T-helper 1 cell (primary cell): Measurements from ENCODE around the gene TIAM2.
"Not testable (repeated sequence)": the region's sequence is repeated elsewhere in the genome, so short reads cannot be mapped to it uniquely, and the experiment has no call there.

Source experiments
- DNase-seq, 5 donors: peaks; one replicate each; pipeline ENCODE4 v3.0.0-alpha.2; 2012 to 2020

Gene TIAM2

DNA sequence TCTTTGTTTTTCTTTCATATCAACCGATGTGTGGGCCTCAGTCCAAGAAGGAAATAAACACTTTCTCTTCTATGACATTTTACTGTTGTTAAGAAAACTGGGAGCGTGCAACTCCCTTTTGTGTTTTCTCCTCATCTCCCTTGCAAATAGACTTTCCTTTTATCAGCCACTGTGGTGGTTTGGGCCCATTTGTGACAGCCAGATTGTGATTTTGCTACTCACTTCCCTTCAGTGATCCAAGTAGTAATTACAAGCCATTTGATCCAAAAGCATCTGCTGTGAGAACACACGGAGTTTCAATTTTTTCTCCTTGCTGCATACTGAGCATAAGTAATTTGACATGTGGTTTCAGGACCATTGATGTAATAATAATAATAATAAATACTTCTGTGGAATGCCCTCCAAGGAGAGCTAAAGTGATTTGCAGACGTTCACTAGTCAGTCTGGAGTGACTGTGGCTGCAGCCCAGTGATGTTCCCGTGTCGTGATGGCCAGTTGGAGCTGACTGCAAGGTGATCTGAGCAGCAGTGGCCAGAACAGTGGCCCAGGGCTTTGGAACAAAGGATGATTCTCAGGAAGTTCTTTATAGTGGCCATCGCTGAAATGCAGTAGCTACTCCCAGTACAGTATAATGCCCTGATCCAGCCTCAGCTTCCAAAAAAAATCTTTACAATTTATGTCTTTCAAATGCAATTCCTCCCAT is 176.8 kb downstream of the TIAM2 start:
- no peak for DNase-seq

DNA sequence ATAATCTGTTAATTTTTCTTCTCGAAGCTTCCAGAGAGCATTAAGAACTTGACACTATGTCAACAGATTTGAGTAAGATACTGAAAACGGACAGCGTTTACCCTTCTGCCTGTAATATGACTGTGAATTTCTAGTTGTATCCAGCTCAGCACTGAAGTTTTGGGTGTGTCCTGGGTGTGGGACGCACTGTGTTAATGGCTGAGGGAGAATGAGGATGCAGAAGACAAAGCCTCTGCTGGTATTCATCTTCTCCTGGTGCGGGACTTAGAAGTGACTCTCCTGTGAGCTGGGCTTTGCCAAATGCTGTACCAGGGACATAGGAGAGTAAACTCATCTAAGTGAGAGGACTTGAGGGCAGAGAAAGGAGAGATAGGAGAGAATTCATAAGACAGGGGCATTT is 178.4 kb downstream of the TIAM2 start:
- no peak for DNase-seq

DNA sequence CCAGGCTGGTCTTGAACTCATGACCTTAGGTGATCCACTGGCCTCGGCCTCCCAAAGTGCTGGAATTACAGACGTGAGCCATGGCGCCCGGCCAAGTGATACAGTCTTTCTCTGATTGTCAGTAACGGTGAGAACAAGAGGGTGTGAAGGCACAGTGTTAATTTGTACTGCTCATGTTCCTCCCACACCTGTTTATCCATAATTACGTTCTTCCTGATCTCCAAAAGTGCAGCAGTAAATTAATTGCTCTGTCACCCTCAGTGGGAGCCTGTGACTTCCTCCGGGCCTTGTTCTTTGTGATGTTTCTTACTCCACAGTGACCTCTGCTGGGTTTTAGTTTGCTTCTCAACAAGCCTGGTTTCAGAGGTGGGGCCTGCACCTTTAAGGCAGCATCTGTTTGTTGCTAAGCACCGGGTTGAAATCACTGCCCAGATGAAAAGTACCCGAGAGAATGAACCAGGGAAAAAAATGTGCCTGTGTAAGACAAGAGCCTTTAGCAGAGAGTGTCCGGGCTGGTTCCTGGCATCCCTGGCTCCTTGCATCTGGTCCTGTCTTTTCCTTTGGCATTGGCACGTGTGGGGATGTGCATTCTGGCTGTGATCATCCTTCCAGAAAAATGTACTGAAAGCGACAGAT is 179.6 kb downstream of the TIAM2 start:
- DNase-seq: peak in 4 of 5 donors; percentile 30 to 85 (median 44)

DNA sequence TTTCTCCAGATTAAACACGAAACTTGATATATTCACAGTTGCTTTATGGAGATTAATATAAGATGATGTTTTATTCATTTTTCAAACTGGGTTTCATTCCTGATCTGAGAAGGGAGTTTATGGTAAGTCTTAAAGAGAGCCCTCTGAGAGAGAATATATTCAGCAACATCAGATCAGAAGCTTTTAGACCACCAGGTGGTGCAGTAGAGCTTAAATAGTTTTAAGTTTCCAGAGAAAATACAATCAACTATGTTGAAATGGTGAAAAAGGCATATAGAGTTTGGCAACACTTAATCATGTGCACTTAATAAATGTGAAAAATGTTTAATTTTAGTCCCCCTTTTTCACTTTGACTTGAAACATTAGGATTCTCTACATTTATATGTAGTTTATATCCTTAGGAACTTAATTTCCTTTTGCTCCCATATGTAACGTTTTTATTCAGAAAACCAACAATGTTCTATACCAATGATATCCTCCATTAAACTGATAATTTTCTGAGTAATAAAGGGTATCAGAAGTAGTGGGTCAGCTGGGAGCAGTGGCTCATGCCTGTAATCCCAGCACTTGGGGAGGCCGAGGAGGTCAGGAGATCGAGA is 182.3 kb downstream of the TIAM2 start:
- DNase-seq: peak in 3 of 5 donors; percentile 18 to 67 (median 39)

DNA sequence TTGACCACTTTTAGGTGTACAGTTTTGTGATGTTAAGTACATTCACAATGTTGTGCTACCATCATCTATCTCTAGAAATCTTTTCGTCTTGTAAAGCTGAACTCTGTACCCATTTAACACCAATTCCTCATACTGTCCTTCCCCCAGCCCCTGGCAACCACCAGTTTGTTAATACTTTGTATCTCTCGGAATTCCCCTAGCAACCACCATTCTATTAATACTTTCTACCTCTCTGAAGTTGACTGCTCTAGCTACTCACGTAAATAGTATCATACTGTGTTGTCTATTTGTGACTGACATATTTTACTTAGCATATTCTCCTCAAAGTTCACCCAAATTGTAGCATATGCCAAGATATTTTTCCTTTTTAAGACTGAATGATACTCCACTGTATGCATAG is 186.4 kb downstream of the TIAM2 start:
- DNase-seq: no peak

DNA sequence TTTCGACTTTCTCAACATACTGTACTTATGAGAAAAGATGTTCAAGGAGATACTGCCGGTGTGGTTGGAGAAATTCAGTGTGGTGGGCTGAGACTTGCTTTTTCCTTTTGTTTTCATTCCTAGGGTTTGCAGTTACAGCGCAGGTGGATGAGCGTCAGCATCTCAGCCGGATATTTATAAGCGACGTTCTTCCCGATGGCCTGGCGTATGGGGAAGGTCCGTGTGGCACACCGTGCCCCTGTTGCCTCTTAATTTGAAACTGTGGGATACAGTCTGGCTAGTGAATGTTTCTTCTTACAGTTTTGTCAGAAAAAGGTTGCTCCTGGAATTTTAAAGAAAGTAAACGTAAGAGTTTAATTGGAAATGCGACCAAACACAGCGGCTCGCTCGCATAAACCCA is 187.0 kb downstream of the TIAM2 start:
- no peak for DNase-seq

DNA sequence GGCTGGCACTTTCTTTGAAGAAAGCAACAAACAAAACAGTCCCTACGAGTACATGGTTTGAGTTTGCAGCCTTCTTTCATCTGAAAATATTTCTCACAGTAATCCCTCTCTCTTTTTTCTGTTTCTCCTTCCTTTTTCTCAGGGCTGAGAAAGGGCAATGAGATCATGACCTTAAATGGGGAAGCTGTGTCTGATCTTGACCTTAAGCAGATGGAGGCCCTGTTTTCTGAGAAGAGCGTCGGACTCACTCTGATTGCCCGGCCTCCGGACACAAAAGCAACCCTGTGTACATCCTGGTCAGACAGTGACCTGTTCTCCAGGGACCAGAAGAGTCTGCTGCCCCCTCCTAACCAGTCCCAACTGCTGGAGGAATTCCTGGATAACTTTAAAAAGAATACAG is 188.0 kb downstream of the TIAM2 start:
- DNase-seq: no peak

DNA sequence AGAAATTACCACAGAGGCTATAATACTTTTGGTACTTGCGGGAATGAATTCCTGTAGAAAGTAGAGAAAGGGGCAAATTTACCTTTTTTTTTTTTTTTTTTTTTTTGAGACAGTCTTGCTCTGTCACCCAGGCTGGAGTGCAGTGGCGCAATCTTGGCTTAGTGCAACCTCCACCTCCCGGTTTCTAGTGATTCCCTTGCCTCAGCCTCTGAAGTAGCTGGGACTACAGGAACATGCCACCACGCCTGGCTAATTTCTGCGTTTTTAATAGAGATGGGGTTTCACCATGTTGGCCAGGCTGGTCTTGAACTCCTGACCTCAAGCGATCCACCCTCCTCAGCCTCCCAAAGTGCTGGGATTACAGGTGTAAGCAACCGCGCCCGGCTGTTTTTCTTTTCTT is 189.9 kb downstream of the TIAM2 start:
- not testable (repeated sequence) for DNase-seq

DNA sequence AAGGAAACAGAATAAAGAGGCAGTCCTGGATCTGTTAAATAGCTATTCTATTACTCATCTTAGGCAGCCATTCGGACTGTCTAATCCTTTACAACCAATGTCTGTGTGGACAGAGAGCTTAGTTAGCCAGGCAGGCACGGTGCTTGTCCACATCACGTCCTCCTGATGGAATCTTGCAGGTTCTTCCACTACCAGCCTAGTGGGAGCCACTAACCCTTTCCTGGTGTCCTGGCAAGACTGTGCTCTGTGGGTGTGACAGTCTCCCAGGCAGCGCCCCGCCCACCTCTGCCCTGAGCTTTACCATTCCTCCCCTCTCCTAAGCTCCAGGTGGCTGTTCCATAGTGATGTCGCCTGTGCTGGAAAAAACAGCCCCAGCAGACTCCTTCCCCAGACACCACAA is 190.4 kb downstream of the TIAM2 start:
- no peak for DNase-seq

DNA sequence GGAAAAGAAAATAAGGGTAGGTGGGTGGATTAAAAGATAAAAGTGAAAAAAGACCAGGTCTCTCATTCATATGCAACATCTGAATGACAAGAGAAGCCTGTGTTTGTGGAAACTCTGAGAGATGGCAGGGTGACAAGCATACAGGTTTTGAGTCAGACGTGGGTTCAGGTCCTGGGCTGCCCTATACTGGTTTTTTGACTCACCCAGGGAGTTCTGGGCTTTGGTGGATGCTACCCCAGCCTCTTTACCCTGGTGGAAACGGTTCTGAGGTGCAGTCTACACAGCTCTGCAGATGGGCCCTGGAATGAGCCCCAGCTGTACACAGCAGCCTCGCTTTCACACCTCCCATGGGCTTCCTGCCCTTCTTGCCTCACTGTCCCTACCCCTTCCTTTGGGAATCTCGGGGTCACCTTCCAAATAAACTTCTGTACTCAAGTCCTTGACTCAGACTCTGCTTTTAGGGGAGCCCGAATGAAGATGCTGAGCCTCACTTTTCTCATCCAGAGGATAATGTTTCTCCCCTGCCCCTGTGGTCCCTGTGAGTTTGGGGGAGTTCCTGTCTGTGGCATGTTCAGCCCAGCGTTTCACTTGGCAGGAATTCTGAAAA is 191.0 kb downstream of the TIAM2 start:
- peak in 1 of 5 donors; percentile 59 for DNase-seq

DNA sequence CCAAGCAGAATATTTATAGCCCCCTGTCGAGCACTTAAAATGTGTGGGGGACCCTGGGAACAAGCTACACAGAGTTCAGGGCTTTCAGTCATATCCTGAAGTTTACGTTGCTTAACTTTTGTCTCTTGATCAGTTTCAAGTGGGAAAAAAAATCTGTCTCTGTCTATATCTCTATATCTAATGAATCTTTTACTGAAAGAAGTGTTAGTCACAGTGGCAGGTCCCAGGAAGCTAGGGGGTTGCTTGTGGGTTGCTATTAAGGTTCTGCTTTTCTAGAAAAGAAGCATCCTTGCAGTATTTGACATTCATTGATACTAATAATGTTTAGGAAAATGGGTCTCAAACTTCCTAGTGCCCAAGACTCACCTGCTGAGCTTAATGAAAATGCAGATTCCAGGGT is 192.0 kb downstream of the TIAM2 start:
- no peak for DNase-seq

DNA sequence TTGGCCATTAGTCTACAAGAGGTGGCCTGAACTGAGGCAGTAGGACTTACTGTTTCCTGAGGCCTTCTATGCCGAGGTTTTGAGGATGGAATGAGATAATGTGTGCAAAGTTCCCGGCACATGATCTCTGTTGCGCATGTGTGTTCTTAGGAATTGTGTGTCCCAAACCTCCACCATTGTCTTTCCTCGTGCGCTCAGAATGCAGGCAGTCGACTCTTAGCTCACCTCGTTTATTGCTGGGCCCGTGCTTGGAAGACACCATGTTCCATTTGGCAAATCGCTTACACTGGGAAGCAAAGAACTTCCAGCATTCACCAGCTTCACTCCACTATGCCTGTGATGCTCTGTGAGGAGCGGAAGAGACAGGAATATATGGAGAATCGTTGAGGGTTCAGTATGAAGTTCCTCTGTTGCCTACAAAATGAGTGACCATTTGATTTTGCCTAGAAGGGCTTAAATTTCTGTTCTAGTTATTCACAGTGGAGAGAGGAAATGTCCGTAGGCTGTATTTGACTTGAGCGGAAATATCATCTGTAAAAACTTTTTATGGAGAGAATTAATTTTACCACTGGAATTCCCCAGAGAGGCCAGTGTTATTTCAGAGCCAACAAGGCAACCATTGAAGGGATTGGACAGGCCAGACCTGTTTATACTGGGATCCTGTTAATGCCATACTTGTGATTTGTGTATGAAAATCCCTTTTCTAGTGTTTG is 193.0 kb downstream of the TIAM2 start:
- DNase-seq: no peak

DNA sequence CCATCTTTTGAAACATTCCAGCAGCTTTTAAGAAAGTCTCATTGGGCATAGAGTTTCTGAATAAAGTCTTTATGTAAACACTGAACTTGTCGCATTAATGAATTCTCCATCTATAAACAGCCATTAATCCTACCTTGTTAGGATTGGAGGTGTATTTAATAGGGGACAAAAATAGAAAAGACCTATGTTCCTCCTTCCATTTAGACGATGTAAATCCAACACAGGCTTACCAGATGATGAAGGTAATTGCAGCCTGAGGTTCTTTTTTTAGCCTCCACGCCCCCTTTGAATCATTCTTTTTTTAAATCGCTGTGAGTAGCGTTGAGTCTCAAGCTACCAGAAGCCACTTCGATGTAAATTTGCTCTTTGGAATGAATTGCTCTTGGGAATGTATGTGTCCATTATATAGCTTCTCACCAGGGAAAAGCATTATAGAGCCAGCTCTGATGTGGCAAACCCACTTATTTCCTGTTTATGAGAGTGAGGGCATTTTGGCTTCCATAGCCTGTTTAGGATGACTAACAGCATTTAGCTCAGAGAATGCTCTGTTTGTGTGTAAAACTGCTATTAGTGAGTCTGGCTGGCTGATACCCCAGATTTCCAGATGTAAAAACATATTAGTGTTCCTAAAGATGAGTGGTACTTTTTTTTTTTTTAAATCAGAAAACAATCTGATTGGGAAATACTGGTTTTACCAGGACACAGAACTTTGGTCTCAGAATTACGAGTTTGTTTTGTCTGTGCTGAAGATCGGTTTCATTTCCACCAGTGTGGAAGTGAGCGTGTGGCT is 193.8 kb downstream of the TIAM2 start:
- peak in 1 of 5 donors; percentile 36 for DNase-seq

DNA sequence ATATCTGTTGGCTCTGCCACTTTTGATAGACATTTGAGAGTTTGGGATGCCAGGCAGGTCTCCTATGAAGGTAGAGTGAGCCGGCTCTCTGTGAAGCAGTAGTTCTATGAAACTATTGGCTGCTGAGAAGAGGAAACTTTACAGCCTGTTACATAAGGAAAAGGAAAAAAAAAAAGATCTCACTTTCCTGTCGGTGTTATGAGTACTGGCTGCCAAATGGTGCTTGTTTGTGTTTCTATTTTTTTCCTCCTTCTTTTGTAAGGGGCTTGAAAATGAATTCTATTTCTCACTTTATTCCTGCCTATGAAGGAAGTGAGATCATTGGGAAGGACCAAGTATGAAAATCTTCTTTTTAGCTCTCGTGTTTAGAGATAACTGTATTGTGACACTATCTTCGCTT is 195.6 kb downstream of the TIAM2 start:
- no peak for DNase-seq

DNA sequence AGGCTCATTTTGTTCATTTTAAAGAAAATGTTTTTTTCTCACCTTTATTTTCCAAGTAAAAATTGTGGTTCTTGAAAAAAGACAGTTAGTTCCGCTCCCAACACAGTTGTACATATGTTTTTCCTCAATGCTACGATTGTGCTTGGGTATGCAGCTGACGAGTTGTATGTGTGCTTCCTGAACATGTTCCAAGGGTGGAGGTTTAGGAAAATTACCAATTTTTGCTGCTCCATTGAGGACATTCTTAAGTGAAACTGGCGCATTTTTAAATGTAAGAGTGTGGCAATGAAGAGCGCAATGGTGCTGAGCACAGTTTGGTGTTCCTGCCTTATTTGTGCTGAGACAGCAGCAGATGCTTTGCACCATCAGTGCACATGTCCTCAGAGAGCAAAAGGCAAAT is 198.4 kb downstream of the TIAM2 start:
- DNase-seq: no peak

DNA sequence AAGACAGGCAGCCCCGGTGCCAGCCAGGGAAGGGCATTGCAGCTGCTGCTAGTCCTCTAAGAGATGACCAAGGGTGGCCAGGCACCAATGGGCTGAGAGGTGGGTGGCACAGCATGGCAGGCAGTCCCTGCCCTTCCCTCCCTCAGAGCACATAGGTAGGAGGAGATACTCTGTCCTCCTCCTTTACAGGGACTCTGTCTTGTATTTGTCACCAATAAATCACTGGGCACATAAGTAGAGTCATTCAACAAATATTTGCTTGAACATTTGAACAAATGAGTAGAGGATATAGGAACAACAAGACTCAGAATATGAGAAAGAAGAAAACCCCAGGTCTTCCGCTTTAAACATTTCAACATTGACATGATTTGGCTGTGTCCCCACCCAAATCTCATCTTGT is 199.3 kb downstream of the TIAM2 start:
- DNase-seq: no peak

DNA sequence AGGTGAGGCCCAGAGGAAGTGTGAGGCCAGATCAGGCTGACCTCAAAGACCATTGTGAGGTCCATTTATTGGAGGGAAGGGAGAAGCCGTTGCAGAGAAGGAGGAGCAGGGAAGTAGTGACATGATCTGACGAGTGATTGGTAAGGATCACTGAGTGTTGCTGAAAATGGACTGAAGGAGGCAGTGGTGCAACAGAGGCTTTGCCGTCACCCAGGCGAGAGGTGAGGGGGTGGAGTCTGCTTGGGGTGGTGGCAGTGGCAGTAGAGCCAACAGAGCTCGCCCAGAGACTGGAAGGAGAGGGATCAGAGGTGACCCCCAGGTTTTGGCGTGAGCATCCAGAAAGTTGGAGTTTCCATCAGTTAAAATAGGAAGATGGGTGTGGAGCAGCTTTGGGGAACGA is 200.8 kb downstream of the TIAM2 start:
- DNase-seq: no peak

DNA sequence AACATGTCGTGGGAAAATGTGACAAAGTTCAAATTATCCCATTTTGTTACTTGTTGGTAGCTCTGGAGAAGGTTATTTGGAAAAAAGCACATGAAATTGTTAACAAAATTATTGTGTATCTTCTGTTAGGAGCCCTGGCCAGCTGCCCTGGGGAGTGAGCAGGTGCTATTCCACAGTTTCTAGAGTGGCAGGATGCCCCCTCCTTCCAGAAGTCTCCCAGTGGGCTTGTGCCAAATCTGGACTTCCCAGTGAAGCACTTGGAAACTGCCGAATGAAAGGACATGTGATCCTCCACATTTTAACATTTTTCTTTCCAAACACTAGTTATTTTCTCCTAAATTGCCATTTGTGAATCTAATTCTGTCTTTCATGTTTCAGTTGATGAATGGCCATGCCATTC is 201.8 kb downstream of the TIAM2 start:
- DNase-seq: no peak

DNA sequence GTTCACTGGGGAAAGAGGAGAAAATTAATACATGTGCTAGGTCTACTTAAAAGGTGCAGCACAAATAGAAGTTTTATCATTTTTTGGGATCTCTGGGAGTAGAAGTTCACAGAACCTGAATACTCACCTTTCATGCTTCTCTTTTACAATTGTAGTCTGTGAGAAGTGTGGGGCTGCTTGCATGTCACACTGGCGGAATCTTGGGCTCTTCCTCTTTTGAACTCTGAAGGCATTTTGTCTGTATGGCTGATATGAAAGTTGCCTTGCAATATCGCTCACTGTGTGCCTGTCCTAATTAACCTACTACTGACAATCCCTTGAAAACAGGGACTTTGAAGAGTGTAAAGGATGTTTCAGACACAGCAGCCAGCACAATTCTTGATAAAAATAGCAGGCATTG is 202.8 kb downstream of the TIAM2 start:
- DNase-seq: no peak

DNA sequence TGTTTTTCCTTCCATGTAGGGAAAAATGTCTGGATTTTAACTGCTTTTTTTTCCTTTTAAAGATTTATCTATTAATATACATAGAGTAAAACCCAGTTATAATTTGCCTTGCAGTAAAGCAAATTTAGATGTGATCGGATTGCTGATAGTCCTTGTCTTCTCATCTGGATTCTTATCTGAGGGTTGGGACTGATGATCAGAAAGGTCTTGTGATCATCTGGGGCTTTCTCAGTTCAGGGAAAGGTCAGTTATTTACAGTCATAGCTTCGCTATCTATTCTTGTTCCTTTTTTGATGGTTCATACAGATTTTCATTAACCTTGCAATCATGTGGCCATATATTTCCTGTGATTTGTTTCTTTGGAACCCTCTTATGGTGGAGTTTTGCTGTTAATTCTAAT is 204.9 kb downstream of the TIAM2 start:
- no peak for DNase-seq

DNA sequence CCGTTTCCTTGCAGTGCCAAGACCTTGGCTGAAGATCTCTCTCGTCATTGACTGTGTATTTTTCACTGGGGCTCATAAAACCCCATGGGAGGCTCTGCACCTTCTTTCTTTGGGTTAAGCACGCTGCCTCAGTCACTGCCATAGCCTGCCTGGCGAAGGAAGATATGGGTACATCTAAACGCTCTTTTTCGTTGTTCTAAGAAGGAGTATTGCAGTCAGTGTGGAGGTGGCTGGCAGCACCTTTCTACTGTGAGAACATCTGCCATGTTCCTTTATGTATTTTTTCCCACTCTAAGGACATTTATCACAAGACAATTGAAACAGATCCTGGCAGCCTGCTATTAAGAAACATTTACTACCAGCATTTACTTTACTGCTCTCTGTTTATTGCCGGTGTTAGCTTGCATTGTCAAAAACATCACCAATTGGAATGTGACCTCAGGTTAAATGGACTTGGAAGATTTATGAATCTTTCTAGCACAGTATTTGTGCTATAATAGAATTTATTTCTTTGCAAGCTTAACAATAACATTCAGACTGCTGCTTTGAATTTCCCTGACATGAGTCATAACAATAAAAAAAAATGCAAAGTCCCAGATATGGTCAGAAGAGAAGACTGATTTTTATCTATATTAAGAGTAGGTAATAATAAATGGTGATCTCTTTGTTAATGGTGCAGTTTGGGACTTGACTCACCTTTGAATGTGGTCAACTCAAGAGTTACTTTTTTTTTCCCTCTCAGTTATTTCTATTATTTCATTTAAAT is 206.5 kb downstream of the TIAM2 start:
- no peak for DNase-seq

DNA sequence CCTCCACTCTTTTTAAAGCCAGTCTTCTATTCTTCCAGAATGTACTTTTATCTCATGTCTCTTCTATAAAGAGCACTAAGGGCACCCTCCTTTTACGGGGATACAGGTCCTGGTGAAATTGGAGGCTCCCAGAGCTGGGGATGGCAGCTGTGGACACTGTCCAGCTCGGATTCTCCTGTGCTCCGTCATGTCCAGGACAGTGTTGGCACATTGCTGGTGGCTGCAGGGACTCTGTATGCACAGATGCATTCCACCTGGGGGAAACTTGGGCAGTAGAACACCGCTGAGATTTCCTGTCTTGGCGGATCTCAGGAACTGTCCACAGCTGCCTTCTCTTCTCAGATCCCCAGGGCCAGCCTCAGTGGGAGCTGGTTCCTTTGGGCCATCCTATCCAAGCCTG is 212.1 kb downstream of the TIAM2 start:
- DNase-seq: no peak
